Smooth muscle cell (in vitro differentiated cells): ENCODE measurements around the gene MACROD2. TPM values are rescaled to one million over a fixed set of nuclear protein-coding genes. Genes with fewer than 3 reads are reported as not detected.

Experiments
- DNase-seq: peaks from one replicate; lab custom pipeline; 2025; ENCODE audit not compliant: unreplicated experiment; lab: John Stamatoyannopoulos, UW
- H2AFZ ChIP-seq: fragments of 200-600 bp; sonication (generic); 2 replicates; pipeline ENCODE4 v1.6.0; 2016; ENCODE audit warnings: antibody characterized with exemption, low read depth, mild to moderate bottlenecking
- H3F3A ChIP-seq: fragments of 200-600 bp; sonication (generic); 2 replicates; pipeline ENCODE4 v1.6.0; 2017; ENCODE audit warnings: antibody characterized with exemption, low read depth
- H3K27ac ChIP-seq: fragments of 200-600 bp; sonication (generic); 2 replicates; pipeline ENCODE4 v1.5.1; 2016; ENCODE audit warnings: low read depth, mild to moderate bottlenecking
- H3K27me3 ChIP-seq: fragments of 200-600 bp; sonication (generic); 2 replicates; pipeline ENCODE4 v1.6.1; 2016; ENCODE audit warnings: low read depth, mild to moderate bottlenecking
- H3K36me3 ChIP-seq: fragments of 200-600 bp; sonication (generic); 2 replicates; pipeline ENCODE4 v1.5.1; 2016; ENCODE audit warnings: low read depth
- H3K4me1 ChIP-seq: fragments of 200-600 bp; sonication (generic); 2 replicates; pipeline ENCODE4 v1.5.1; 2016; ENCODE audit warnings: low read depth
- H3K4me2 ChIP-seq: fragments of 200-600 bp; sonication (generic); 2 replicates; pipeline ENCODE4 v1.6.0; 2016; ENCODE audit warnings: mild to moderate bottlenecking
- H3K4me3 ChIP-seq: fragments of 200-600 bp; sonication (generic); 2 replicates; pipeline ENCODE4 v1.5.1; 2016; ENCODE audit warnings: mild to moderate bottlenecking
- H3K79me2 ChIP-seq: fragments of 200-600 bp; sonication (generic); 2 replicates; pipeline ENCODE4 v1.6.0; 2016; ENCODE audit warnings: low read depth, mild to moderate bottlenecking
- H3K9ac ChIP-seq: fragments of 200-600 bp; sonication (generic); 2 replicates; pipeline ENCODE4 v1.6.0; 2016; ENCODE audit warnings: low read depth
- H3K9me3 ChIP-seq: fragments of 200-600 bp; sonication (generic); replicated peaks from 2 replicates; pipeline ENCODE4 v1.5.1; 2016; ENCODE audit warnings: low read depth
- H4K20me1 ChIP-seq: fragments of 200-600 bp; sonication (generic); 2 replicates; pipeline ENCODE4 v1.6.0; 2016; ENCODE audit warnings: low read depth
- CTCF ChIP-seq: fragments of 200-600 bp; sonication (generic); IDR thresholded peaks from 2 replicates; pipeline ENCODE4 v1.5.1; 2017; ENCODE audit warnings: borderline replicate concordance, mild to moderate bottlenecking, antibody characterized with exemption; ENCODE audit not compliant: insufficient read depth, poor library complexity, severe bottlenecking
- WGBS: methylation state at CpG from one replicate; pipeline ENCODE4 v1.1.7; 2016; ENCODE audit warnings: low lambda C conversion rate; 5-methylcytosine and 5-hydroxymethylcytosine counted together
- polyA plus RNA-seq: library from polyadenylated mRNA; unstranded; fragments of >200 nt; fragmentation: Nextera tagmentation; extraction: Ambion mirVana; gene quantifications from 2 replicates; pipeline ENCODE4 v1.2.1, GENCODE V29; 2016
- total RNA-seq: library from RNA; depleted of rRNA; stranded (reverse); fragments of >200 nt; gene quantifications from 2 replicates; pipeline ENCODE4 v1.2.3, GENCODE V29; 2014

The MACROD2 gene
- total and polyA plus RNA-seq, 2 experiments from 2014 or later: 0.04 to 0.32 TPM

GRCh38 chr20:16025084-16025483, 2029.8 kb downstream of the MACROD2 start:
- no peak overlapping the region for H3K4me2 ChIP-seq
- DNase-seq: no peak
- H3F3A ChIP-seq: no peaks in the 10 kb centered on the region
- WGBS: 88% methylated on average over 1 of the region's 1 CpG
- H3K27ac ChIP-seq: no peak overlapping the region
- peaks cover 32% of the 10 kb centered on the region for H3K4me1 ChIP-seq
- H3K9ac ChIP-seq: no peak overlapping the region
- no peaks in the 10 kb centered on the region for H4K20me1 ChIP-seq
- H3K36me3 ChIP-seq: no peaks in the 10 kb centered on the region
- H3K9me3 ChIP-seq: no peaks in the 10 kb centered on the region
- H3K4me3 ChIP-seq: no peak overlapping the region
- H3K27me3 ChIP-seq: no peaks in the 10 kb centered on the region
- no peaks in the 10 kb centered on the region for H3K79me2 ChIP-seq
- H2AFZ ChIP-seq: no peak overlapping the region
- no peak for TF ChIP-seq CTCF

- Histone ChIP-seq H3K36me3 (no peaks in the 10 kb centered on the region), H3K27ac (no peak overlapping the region), H3F3A (no peaks in the 10 kb centered on the region), H2AFZ (no peak overlapping the region), H3K27me3 (peaks cover 17% of the 10 kb centered on the region), H3K79me2 (no peaks in the 10 kb centered on the region), H3K4me2 (no peak overlapping the region), H4K20me1 (no peaks in the 10 kb centered on the region), H3K9ac (no peak overlapping the region), H3K4me3 (no peak overlapping the region), H3K4me1 (peaks cover 32% of the 10 kb centered on the region), H3K9me3 (no peaks in the 10 kb centered on the region)
- no peak for DNase-seq
- TF ChIP-seq CTCF: no peak
Measured at GRCh38 chr20:16027686-16028085, 2032.4 kb downstream of the MACROD2 start.

- Histone ChIP-seq H3K9ac (no peak overlapping the region), H3F3A (no peaks in the 10 kb centered on the region), H3K36me3 (no peaks in the 10 kb centered on the region), H3K79me2 (no peaks in the 10 kb centered on the region), H3K27me3 (peaks cover 30% of the 10 kb centered on the region), H3K9me3 (no peaks in the 10 kb centered on the region), H4K20me1 (no peaks in the 10 kb centered on the region), H3K4me2 (no peak overlapping the region), H3K4me1 (peaks cover 32% of the 10 kb centered on the region), H2AFZ (no peak overlapping the region), H3K27ac (no peak overlapping the region), H3K4me3 (no peak overlapping the region)
- DNase-seq: no peak
- WGBS: 92% methylated on average over 6 of the region's 6 CpGs
- TF ChIP-seq CTCF: no peak
Measured at GRCh38 chr20:16028923-16029322, 2033.6 kb downstream of the MACROD2 start.

- no peaks in the 10 kb centered on the region for H3K9me3 ChIP-seq
- H3K9ac ChIP-seq: no peak overlapping the region
- WGBS: 43% methylated on average over 2 of the region's 2 CpGs
- DNase-seq: no peak
- TF ChIP-seq CTCF: no peak
- H4K20me1 ChIP-seq: no peaks in the 10 kb centered on the region
- H3K79me2 ChIP-seq: no peaks in the 10 kb centered on the region
- H3F3A ChIP-seq: no peaks in the 10 kb centered on the region
- H3K4me2 ChIP-seq: no peak overlapping the region
- H3K4me1 ChIP-seq: peaks cover 26% of the 10 kb centered on the region
- no peaks in the 10 kb centered on the region for H3K36me3 ChIP-seq
- H3K27me3 ChIP-seq: peaks cover 30% of the 10 kb centered on the region
- H2AFZ ChIP-seq: no peak overlapping the region
- no peak overlapping the region for H3K4me3 ChIP-seq
- no peak overlapping the region for H3K27ac ChIP-seq
Measured at GRCh38 chr20:16030253-16030652, 2034.9 kb downstream of the MACROD2 start.
